ENCODE results near the gene CACNG3.
"Not testable (repeated sequence)": the region's sequence is repeated elsewhere in the genome, so short reads cannot be mapped to it uniquely, and the experiment has no call there.

CACNG3 gene

GRCh38 chr16:24337013-24337412, 80.9 kb downstream of the CACNG3 start:
- no peak for DNase-seq

GRCh38 chr16:24343829-24344228, 87.7 kb downstream of the CACNG3 start:
- DNase-seq, result not testable (repeated sequence)

GRCh38 chr16:24344784-24345183, 88.6 kb downstream of the CACNG3 start:
- no peak for DNase-seq

GRCh38 chr16:24345704-24346103, 89.6 kb downstream of the CACNG3 start:
- no peak for DNase-seq

GRCh38 chr16:24346734-24347133, 90.6 kb downstream of the CACNG3 start:
- DNase-seq, result no peak

GRCh38 chr16:24347556-24347955, 91.4 kb downstream of the CACNG3 start:
- no peak for DNase-seq

GRCh38 chr16:24348545-24349290, 92.6 kb downstream of the CACNG3 start:
- DNase-seq, result no peak

- no peak for DNase-seq
Observed at GRCh38 chr16:24349320-24349719, 93.2 kb downstream of the CACNG3 start.

- no peak for DNase-seq
Observed at GRCh38 chr16:24352746-24353145, 96.6 kb downstream of the CACNG3 start.

- no peak for DNase-seq
Observed at GRCh38 chr16:24353622-24354021, 97.5 kb downstream of the CACNG3 start.

- no peak for DNase-seq
Observed at GRCh38 chr16:24357511-24357910, 101.4 kb downstream of the CACNG3 start.

- no peak for DNase-seq
Observed at GRCh38 chr16:24358117-24358516, 102.0 kb downstream of the CACNG3 start.

GRCh38 chr16:24359490-24359889, 103.4 kb downstream of the CACNG3 start:
- no peak for DNase-seq

- DNase-seq, result no peak
Observed at GRCh38 chr16:24360936-24361335, 104.8 kb downstream of the CACNG3 start.

GRCh38 chr16:24364596-24364995, 108.5 kb downstream of the CACNG3 start:
- DNase-seq, result no peak

- DNase-seq, result no peak
Observed at GRCh38 chr16:24367186-24367710, 111.1 kb downstream of the CACNG3 start.

- DNase-seq, result no peak
Observed at GRCh38 chr16:24372824-24373223, 116.7 kb downstream of the CACNG3 start.

- DNase-seq, result no peak
Observed at GRCh38 chr16:24378999-24379398, 122.9 kb downstream of the CACNG3 start.

- DNase-seq, result no peak
Observed at GRCh38 chr16:24381470-24382118, 125.5 kb downstream of the CACNG3 start.

- no peak for DNase-seq
Observed at GRCh38 chr16:24382762-24383407, 126.8 kb downstream of the CACNG3 start.

- DNase-seq, result no peak
Observed at GRCh38 chr16:24394341-24394740, 138.2 kb downstream of the CACNG3 start.

- no peak for DNase-seq
Observed at GRCh38 chr16:24396350-24397271, 140.5 kb downstream of the CACNG3 start.

- no peak for DNase-seq
Observed at GRCh38 chr16:24409045-24409444, 152.9 kb downstream of the CACNG3 start.

Data from activated CD8-positive, alpha-beta memory T cell treated with anti-CD3 and anti-CD28 coated beads, Interleukin-2, amount 50 U/mL, for 48 hours (primary cell).